Measurements from ENCODE around the gene EP400. TPM values are rescaled to one million over a fixed set of nuclear protein-coding genes. Genes with fewer than 3 reads are reported as not detected.

Gene EP400
- polyA plus RNA-seq, 4 donors = 8.6 to 28.9 (median 12.8) TPM

- no peak overlapping the region for H3K27ac ChIP-seq (ENCODE audit: low read depth in 1 of 3, low read length in 2 of 3)
- no peaks in the 10 kb centered on the region for H3K9me3 ChIP-seq (ENCODE audit: control insufficient read depth in 2 of 2, insufficient read depth in 1 of 2, low read depth in 1 of 2, low read length in 1 of 2)
- WGBS, 3 donors = 88 to 94% (median 89%) methylated on average over 15 to 23 of the region's 23 CpGs
- H3K4me3 ChIP-seq (ENCODE audit: low read depth in 1 of 3, low read length in 3 of 3) = no peak overlapping the region
- peaks cover 12 to 85% (median 19%) of the 10 kb centered on the region in 3 donors for H3K36me3 ChIP-seq (ENCODE audit: control insufficient read depth in 3 of 3, insufficient read depth in 2 of 3, low read depth in 1 of 3, low read length in 3 of 3)
- DNase-seq (no peak), FAIRE-seq (no peak)
- no peaks in the 10 kb centered on the region for H3K27me3 ChIP-seq (ENCODE audit: control insufficient read depth in 3 of 3, insufficient read depth in 3 of 3, low read length in 3 of 3)
- H3K4me1 ChIP-seq (ENCODE audit: control insufficient read depth in 3 of 3, insufficient read depth in 2 of 3, low read depth in 1 of 3, low read length in 2 of 3) = no peaks in the 10 kb centered on the region
Observed at GRCh38 chr12:131910302-131911027, 39.3 kb upstream of the EP400 start.

GRCh38 chr12:131911028-131911650 lies 38.6 kb upstream of the EP400 start:
- no peak for DNase-seq
- Histone ChIP-seq H3K9me3 (ENCODE audit: control insufficient read depth in 2 of 2, insufficient read depth in 1 of 2, low read depth in 1 of 2, low read length in 1 of 2) (no peaks in the 10 kb centered on the region), H3K4me3 (ENCODE audit: low read depth in 1 of 3, low read length in 3 of 3) (no peak overlapping the region), H3K27me3 (ENCODE audit: control insufficient read depth in 3 of 3, insufficient read depth in 3 of 3, low read length in 3 of 3) (no peaks in the 10 kb centered on the region), H3K27ac (ENCODE audit: low read depth in 1 of 3, low read length in 2 of 3) (no peak overlapping the region), H3K4me1 (ENCODE audit: control insufficient read depth in 3 of 3, insufficient read depth in 2 of 3, low read depth in 1 of 3, low read length in 2 of 3) (no peaks in the 10 kb centered on the region), H3K36me3 (ENCODE audit: control insufficient read depth in 3 of 3, insufficient read depth in 2 of 3, low read depth in 1 of 3, low read length in 3 of 3) (peaks cover 15 to 88% (median 19%) of the 10 kb centered on the region in 3 donors)
- no peak for FAIRE-seq
- WGBS, 3 donors = 90 to 94% (median 92%) methylated on average over 17 of the region's 17 CpGs

GRCh38 chr12:131911851-131912477 lies 37.8 kb upstream of the EP400 start:
- DNase-seq (no peak), FAIRE-seq (no peak)
- Histone ChIP-seq H3K4me1 (ENCODE audit: control insufficient read depth in 3 of 3, insufficient read depth in 2 of 3, low read depth in 1 of 3, low read length in 2 of 3) (no peaks in the 10 kb centered on the region), H3K27me3 (ENCODE audit: control insufficient read depth in 3 of 3, insufficient read depth in 3 of 3, low read length in 3 of 3) (no peaks in the 10 kb centered on the region), H3K36me3 (ENCODE audit: control insufficient read depth in 3 of 3, insufficient read depth in 2 of 3, low read depth in 1 of 3, low read length in 3 of 3) (peaks cover 20 to 89% (median 23%) of the 10 kb centered on the region in 3 donors), H3K27ac (ENCODE audit: low read depth in 1 of 3, low read length in 2 of 3) (no peak overlapping the region), H3K9me3 (ENCODE audit: control insufficient read depth in 2 of 2, insufficient read depth in 1 of 2, low read depth in 1 of 2, low read length in 1 of 2) (no peaks in the 10 kb centered on the region), H3K4me3 (ENCODE audit: low read depth in 1 of 3, low read length in 3 of 3) (no peak overlapping the region)
- 84 to 88% (median 87%) methylated on average over 22 of the region's 22 CpGs for WGBS, 3 donors

GRCh38 chr12:131912518-131913274 lies 37.0 kb upstream of the EP400 start:
- Histone ChIP-seq H3K4me3 (ENCODE audit: low read depth in 1 of 3, low read length in 3 of 3) (no peak overlapping the region), H3K27me3 (ENCODE audit: control insufficient read depth in 3 of 3, insufficient read depth in 3 of 3, low read length in 3 of 3) (no peaks in the 10 kb centered on the region), H3K9me3 (ENCODE audit: control insufficient read depth in 2 of 2, insufficient read depth in 1 of 2, low read depth in 1 of 2, low read length in 1 of 2) (no peaks in the 10 kb centered on the region), H3K4me1 (ENCODE audit: control insufficient read depth in 3 of 3, insufficient read depth in 2 of 3, low read depth in 1 of 3, low read length in 2 of 3) (no peaks in the 10 kb centered on the region), H3K36me3 (ENCODE audit: control insufficient read depth in 3 of 3, insufficient read depth in 2 of 3, low read depth in 1 of 3, low read length in 3 of 3) (peaks cover 20 to 88% (median 23%) of the 10 kb centered on the region in 3 donors), H3K27ac (ENCODE audit: low read depth in 1 of 3, low read length in 2 of 3) (no peak overlapping the region)
- 73 to 83% (median 79%) methylated on average over 20 of the region's 20 CpGs for WGBS, 3 donors
- FAIRE-seq (no peak), DNase-seq (no peak)

- H3K27ac ChIP-seq (ENCODE audit: low read depth in 1 of 3, low read length in 2 of 3) = no peak overlapping the region
- FAIRE-seq (no peak), DNase-seq (no peak)
- H3K27me3 ChIP-seq (ENCODE audit: control insufficient read depth in 3 of 3, insufficient read depth in 3 of 3, low read length in 3 of 3) = no peaks in the 10 kb centered on the region
- no peaks in the 10 kb centered on the region for H3K9me3 ChIP-seq (ENCODE audit: control insufficient read depth in 2 of 2, insufficient read depth in 1 of 2, low read depth in 1 of 2, low read length in 1 of 2)
- 91 to 97% (median 92%) methylated on average over 5 to 8 of the region's 8 CpGs for WGBS, 3 donors
- H3K4me3 ChIP-seq (ENCODE audit: low read depth in 1 of 3, low read length in 3 of 3) = no peak overlapping the region
- H3K36me3 ChIP-seq (ENCODE audit: control insufficient read depth in 3 of 3, insufficient read depth in 2 of 3, low read depth in 1 of 3, low read length in 3 of 3) = peaks cover 20 to 91% (median 23%) of the 10 kb centered on the region in 3 donors
- H3K4me1 ChIP-seq (ENCODE audit: control insufficient read depth in 3 of 3, insufficient read depth in 2 of 3, low read depth in 1 of 3, low read length in 2 of 3) = no peaks in the 10 kb centered on the region
Observed at GRCh38 chr12:131913666-131914065, 36.1 kb upstream of the EP400 start.

- no peaks in the 10 kb centered on the region for H3K4me1 ChIP-seq (ENCODE audit: control insufficient read depth in 3 of 3, insufficient read depth in 2 of 3, low read depth in 1 of 3, low read length in 2 of 3)
- H3K27me3 ChIP-seq (ENCODE audit: control insufficient read depth in 3 of 3, insufficient read depth in 3 of 3, low read length in 3 of 3) = no peaks in the 10 kb centered on the region
- H3K36me3 ChIP-seq (ENCODE audit: control insufficient read depth in 3 of 3, insufficient read depth in 2 of 3, low read depth in 1 of 3, low read length in 3 of 3) = peaks cover 17 to 92% (median 22%) of the 10 kb centered on the region in 3 donors
- WGBS, 3 donors = 93 to 97% (median 95%) methylated on average over 14 of the region's 14 CpGs
- DNase-seq (no peak), FAIRE-seq (no peak)
- no peak overlapping the region for H3K4me3 ChIP-seq (ENCODE audit: low read depth in 1 of 3, low read length in 3 of 3)
- no peaks in the 10 kb centered on the region for H3K9me3 ChIP-seq (ENCODE audit: control insufficient read depth in 2 of 2, insufficient read depth in 1 of 2, low read depth in 1 of 2, low read length in 1 of 2)
- no peak overlapping the region for H3K27ac ChIP-seq (ENCODE audit: low read depth in 1 of 3, low read length in 2 of 3)
Observed at GRCh38 chr12:131914179-131914702, 35.5 kb upstream of the EP400 start.

GRCh38 chr12:131915000-131915689 lies 34.6 kb upstream of the EP400 start:
- H3K4me1 ChIP-seq (ENCODE audit: control insufficient read depth in 3 of 3, insufficient read depth in 2 of 3, low read depth in 1 of 3, low read length in 2 of 3) = no peaks in the 10 kb centered on the region
- no peak overlapping the region for H3K4me3 ChIP-seq (ENCODE audit: low read depth in 1 of 3, low read length in 3 of 3)
- peaks cover 12 to 92% (median 14%) of the 10 kb centered on the region in 3 donors for H3K36me3 ChIP-seq (ENCODE audit: control insufficient read depth in 3 of 3, insufficient read depth in 2 of 3, low read depth in 1 of 3, low read length in 3 of 3)
- no peaks in the 10 kb centered on the region for H3K27me3 ChIP-seq (ENCODE audit: control insufficient read depth in 3 of 3, insufficient read depth in 3 of 3, low read length in 3 of 3)
- no peaks in the 10 kb centered on the region for H3K9me3 ChIP-seq (ENCODE audit: control insufficient read depth in 2 of 2, insufficient read depth in 1 of 2, low read depth in 1 of 2, low read length in 1 of 2)
- WGBS, 3 donors = 92 to 96% (median 94%) methylated on average over 19 to 20 of the region's 20 CpGs
- FAIRE-seq (no peak), DNase-seq (no peak)
- H3K27ac ChIP-seq (ENCODE audit: low read depth in 1 of 3, low read length in 2 of 3) = no peak overlapping the region

Data from small intestine (tissue), 7 donors.